Activated B cell treated with CpG ODN at 0.5 μM for 24 hours (primary cell): ENCODE measurements around the gene LRRC3C. TPM values are rescaled to one million over a fixed set of nuclear protein-coding genes. Genes with fewer than 3 reads are reported as not detected.

Experiments used
- ATAC-seq: fragments of 200-7000 bp; cut with Tn5 transposase; one replicate; pipeline ENCODE4 v1.10.0; 2021; ENCODE audit warnings: low read depth, mild to moderate bottlenecking, moderate library complexity
- CTCF ChIA-PET: fragments of 350-600 bp; sonication (Branson Sonifier 250); formaldehyde crosslinking; loops from one replicate; lab custom pipeline; 2021; ENCODE audit warnings: antibody characterized with exemption; lab: Charles Lee
- POLR2A ChIA-PET: fragments of 350-600 bp; sonication (Branson Sonifier 250); formaldehyde crosslinking; loops from one replicate; lab custom pipeline; 2021; ENCODE audit warnings: antibody characterized with exemption; lab: Charles Lee
- DNase-seq: peaks from one replicate; pipeline ENCODE4 v3.0.0; 2022
- H3K27ac Mint-ChIP-seq: one replicate; pipeline ENCODE4 v1.8.0; 2020; ENCODE audit warnings: mixed read lengths
- H3K27me3 Mint-ChIP-seq: one replicate; pipeline ENCODE4 v1.8.0; 2021; ENCODE audit warnings: mixed read lengths
- H3K36me3 Mint-ChIP-seq: one replicate; pipeline ENCODE4 v1.8.0; 2021; ENCODE audit warnings: low read depth, mixed read lengths
- H3K4me1 Mint-ChIP-seq: one replicate; pipeline ENCODE4 v1.8.0; 2021; ENCODE audit warnings: mixed read lengths
- H3K4me3 Mint-ChIP-seq: one replicate; pipeline ENCODE4 v1.8.0; 2020; ENCODE audit warnings: mild to moderate bottlenecking, mixed read lengths
- H3K9me3 Mint-ChIP-seq: one replicate; pipeline ENCODE4 v1.8.0; 2020; ENCODE audit warnings: mixed read lengths
- intact Hi-C: fragments of 100-400 bp; cut with micrococcal nuclease; formaldehyde crosslinking; loops from one replicate; pipeline ENCODE4 v1.15.1; 2024
- total RNA-seq: library from RNA; stranded (reverse); gene quantifications from 2 replicates; pipeline ENCODE4 v1.2.3, GENCODE V29; 2022
- TF ChIP-seq, protein P1 (sequence below): fragments of 200-600 bp; IDR thresholded peaks from one replicate; pipeline ENCODE4 v1.8.0; 2022; ENCODE audit warnings: antibody characterized with exemption, mild to moderate bottlenecking

The LRRC3C gene
- total RNA-seq, 1 donor from 2014 or later, result not detected

DNA sequence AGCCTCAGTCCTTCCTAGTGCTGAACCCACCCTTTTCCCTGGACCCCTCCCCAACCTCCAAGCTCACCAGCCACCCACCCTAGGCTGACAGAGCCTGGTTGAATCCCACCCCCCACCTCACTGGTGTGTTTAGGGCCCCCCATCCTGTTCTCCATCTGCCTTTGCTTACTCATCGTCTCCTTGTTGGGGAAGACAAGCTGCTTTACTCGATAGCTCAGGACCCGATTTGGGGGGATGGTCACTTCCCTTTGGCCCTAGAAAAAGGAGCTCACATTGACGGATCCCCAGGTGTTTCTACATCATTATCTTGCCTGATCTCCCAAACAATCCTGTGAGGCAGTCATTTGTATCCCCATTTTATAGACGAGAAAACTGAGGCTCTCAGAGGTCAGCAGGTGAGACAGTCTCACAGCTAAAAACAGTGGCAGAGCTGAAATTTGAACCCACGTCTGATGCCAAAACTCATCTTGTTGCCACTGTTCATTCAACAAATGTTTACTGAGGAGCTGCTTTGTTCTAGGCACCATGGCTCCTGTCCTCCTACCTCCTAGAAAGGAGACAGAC lies 18.7 kb upstream of the LRRC3C start:
- H3K4me1 Mint-ChIP-seq, result no peaks in the 10 kb centered on the region
- no peak overlapping the region for H3K4me3 Mint-ChIP-seq
- ChIA-PET POLR2A (no interaction called here), CTCF (no interaction called here)
- intact Hi-C loops, result no loop called here
- DNase-seq (no peak), ATAC-seq (no peak)
- no peaks in the 10 kb centered on the region for H3K9me3 Mint-ChIP-seq
- no peak overlapping the region for H3K27ac Mint-ChIP-seq
- TF ChIP-seq, protein P1, sequence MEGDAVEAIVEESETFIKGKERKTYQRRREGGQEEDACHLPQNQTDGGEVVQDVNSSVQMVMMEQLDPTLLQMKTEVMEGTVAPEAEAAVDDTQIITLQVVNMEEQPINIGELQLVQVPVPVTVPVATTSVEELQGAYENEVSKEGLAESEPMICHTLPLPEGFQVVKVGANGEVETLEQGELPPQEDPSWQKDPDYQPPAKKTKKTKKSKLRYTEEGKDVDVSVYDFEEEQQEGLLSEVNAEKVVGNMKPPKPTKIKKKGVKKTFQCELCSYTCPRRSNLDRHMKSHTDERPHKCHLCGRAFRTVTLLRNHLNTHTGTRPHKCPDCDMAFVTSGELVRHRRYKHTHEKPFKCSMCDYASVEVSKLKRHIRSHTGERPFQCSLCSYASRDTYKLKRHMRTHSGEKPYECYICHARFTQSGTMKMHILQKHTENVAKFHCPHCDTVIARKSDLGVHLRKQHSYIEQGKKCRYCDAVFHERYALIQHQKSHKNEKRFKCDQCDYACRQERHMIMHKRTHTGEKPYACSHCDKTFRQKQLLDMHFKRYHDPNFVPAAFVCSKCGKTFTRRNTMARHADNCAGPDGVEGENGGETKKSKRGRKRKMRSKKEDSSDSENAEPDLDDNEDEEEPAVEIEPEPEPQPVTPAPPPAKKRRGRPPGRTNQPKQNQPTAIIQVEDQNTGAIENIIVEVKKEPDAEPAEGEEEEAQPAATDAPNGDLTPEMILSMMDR, result no peak
- H3K27me3 Mint-ChIP-seq, result no peaks in the 10 kb centered on the region
- peaks cover 39% of the 10 kb centered on the region for H3K36me3 Mint-ChIP-seq

DNA sequence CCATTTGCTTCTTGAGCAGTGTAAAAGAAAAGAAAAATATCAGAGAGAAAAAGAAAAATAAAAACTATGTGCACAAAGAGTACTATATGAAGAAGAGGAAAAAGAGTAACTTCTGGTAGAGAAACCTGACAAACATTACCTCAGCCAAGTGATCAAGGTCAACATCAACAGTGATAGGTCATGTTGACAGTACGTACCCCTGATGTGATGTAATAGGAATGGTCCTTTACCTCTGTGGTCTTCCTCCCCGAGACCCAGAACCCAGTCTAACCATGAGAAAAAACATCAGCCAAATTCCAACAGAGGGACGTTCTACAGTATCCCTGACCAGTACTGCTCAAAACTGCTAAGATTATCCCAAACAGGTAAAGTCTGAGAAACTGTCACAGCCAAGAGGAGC lies 13.5 kb upstream of the LRRC3C start:
- H3K27me3 Mint-ChIP-seq, result no peaks in the 10 kb centered on the region
- DNase-seq (no peak), ATAC-seq (no peak)

DNA sequence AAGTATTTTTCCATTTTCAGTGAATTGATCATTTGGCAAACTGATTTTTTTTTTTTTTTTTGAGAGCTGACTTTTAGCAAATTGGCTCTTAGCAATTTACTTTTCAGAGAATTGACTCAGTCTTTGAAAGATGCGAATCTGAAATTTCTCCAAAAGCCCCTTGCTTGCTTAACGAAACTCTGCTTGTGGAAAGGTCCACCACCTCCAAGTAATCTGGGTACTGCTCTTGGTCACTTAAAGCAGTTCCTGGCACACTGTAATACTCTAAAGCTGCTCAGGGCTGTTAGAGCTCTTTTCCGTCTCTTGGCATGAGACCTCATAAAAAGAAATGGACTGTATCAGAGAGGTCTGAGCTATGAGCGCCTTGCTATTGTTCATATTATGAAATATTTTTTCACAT lies 12.0 kb upstream of the LRRC3C start:
- DNase-seq (no peak), ATAC-seq (no peak)
- H3K27me3 Mint-ChIP-seq, result no peaks in the 10 kb centered on the region
- no peak overlapping the region for H3K4me3 Mint-ChIP-seq
- ChIA-PET POLR2A (no interaction called here), CTCF (no interaction called here)
- peaks cover 23% of the 10 kb centered on the region for H3K36me3 Mint-ChIP-seq
- TF ChIP-seq, protein P1, result no peak
- intact Hi-C loops, result no loop called here
- H3K9me3 Mint-ChIP-seq, result no peaks in the 10 kb centered on the region
- peaks cover 16% of the 10 kb centered on the region for H3K4me1 Mint-ChIP-seq
- no peak overlapping the region for H3K27ac Mint-ChIP-seq

More for the DNA sequence above, 13.5 kb upstream of the LRRC3C start:
- intact Hi-C loops, result no loop called here
- ChIA-PET POLR2A (interaction anchor here (0.7 kb wide), 1 partner anchor 224 kb away, joined by 3 read pairs; no protein-coding TSS in a partner anchor), CTCF (no interaction called here)
- Mint-ChIP-seq H3K9me3 (no peaks in the 10 kb centered on the region), H3K27ac (no peak overlapping the region), H3K36me3 (peaks cover 29% of the 10 kb centered on the region), H3K4me3 (no peak overlapping the region), H3K4me1 (peaks cover 8% of the 10 kb centered on the region)
- TF ChIP-seq, protein P1, result no peak

DNA sequence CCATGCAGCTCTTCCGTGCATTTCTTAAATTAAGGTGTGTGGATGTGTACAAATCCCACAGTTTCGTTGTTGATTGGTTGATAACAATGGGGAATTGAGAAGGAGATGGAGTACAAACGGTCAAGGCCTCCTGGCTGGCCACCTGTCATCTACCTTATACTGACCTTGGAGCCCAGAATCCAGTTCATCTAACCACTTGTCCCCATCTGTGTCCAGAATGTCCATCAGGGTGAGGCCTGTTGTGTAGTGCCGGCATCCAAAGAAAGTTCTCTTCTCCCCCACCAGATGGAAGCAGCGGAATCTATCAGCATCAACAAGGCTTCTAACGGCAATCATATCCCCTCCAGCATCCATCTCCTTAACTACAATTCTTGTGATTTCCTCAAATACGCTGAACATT lies 10.6 kb upstream of the LRRC3C start:
- DNase-seq, result no peak
- Mint-ChIP-seq H3K36me3 (peaks cover 30% of the 10 kb centered on the region), H3K27ac (no peak overlapping the region), H3K27me3 (no peaks in the 10 kb centered on the region), H3K4me3 (no peak overlapping the region), H3K9me3 (no peaks in the 10 kb centered on the region), H3K4me1 (peaks cover 30% of the 10 kb centered on the region)
- ChIA-PET POLR2A (no interaction called here), CTCF (interaction anchor here (1.0 kb wide), 1 partner anchor 295 kb away, joined by 3 read pairs; no protein-coding TSS in a partner anchor)
- intact Hi-C loops, result no loop called here
- TF ChIP-seq, protein P1, result no peak
- ATAC-seq, result no peak

DNA sequence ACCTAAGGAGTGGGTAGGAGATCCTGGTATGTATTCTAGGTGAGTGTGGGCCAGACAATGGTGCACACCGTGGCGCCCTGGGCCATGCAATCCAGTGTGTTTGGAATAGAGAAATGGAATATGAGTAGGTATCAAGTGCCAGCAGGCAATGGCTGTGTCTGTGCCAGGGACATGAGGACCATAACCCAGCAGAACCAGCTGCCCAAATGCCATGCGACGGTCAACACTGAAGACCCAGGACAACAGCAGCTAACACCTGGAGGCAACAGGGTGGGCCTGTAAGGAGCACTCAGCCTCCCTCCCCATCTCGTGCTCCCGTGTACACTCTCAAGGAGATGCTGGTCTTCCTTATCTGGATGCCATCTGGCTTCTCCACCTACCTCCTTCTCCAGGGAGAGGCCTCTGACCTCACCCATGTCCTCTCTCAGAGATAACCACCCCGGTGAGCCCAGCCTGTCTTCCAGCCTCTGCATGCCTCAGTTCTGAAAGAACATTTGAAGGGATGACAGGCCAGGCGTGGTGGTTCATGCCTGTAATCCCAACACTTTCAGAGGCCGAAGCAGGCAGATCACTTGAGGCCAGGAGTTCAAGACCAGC lies 8.3 kb upstream of the LRRC3C start:
- H3K4me1 Mint-ChIP-seq, result peaks cover 32% of the 10 kb centered on the region
- TF ChIP-seq, protein P1, result no peak
- intact Hi-C loops, result no loop called here
- H3K27ac Mint-ChIP-seq, result no peak overlapping the region
- H3K36me3 Mint-ChIP-seq, result peaks cover 39% of the 10 kb centered on the region
- no peak for DNase-seq
- ChIA-PET POLR2A (no interaction called here), CTCF (no interaction called here)
- no peak overlapping the region for H3K4me3 Mint-ChIP-seq
- no peaks in the 10 kb centered on the region for H3K27me3 Mint-ChIP-seq
- H3K9me3 Mint-ChIP-seq, result no peaks in the 10 kb centered on the region
- no peak for ATAC-seq
